K562 (cell line): ENCODE results near the gene ARHGEF25. TPM values are rescaled to one million over a fixed set of nuclear protein-coding genes. Genes with fewer than 3 reads are reported as not detected.

Experiments
- FOXJ3 ChIP-seq: sonication (generic); formaldehyde crosslinking; IDR thresholded peaks from 2 replicates; pipeline ENCODE4 v1.4.0; 2020; ENCODE audit warnings: mild to moderate bottlenecking, missing genetic modification reagents
- GABPA ChIP-seq: fragments of 200-800 bp; sonication (Bioruptor generic); conservative IDR thresholded peaks from 2 replicates; pipeline ENCODE4 v1.6.1; 2016; ENCODE audit warnings: low read depth, missing genetic modification characterization, missing compliant biosample characterization
- HIVEP1 ChIP-seq: fragments of 250-450 bp; sonication (Bioruptor Pico); IDR thresholded peaks from 2 replicates; pipeline ENCODE4 v1.4.0; 2020; ENCODE audit warnings: mild to moderate bottlenecking
- SMARCA4 ChIP-seq: fragments of 450-650 bp; IDR thresholded peaks from 2 replicates; pipeline ENCODE4 v1.6.1; 2016
- SPI1 ChIP-seq: IDR thresholded peaks from 2 replicates; pipeline ENCODE4 v1.6.1; 2011; ENCODE audit warnings: low read depth, low read length, control low read depth, borderline replicate concordance
- VEZF1 ChIP-seq: fragments of 200-800 bp; sonication (Bioruptor generic); IDR thresholded peaks from 2 replicates; pipeline ENCODE4 v1.6.1; 2017; ENCODE audit warnings: missing genetic modification characterization, missing compliant biosample characterization
- ZBTB7A ChIP-seq: IDR thresholded peaks from 2 replicates; pipeline ENCODE4 v1.6.1; 2011; ENCODE audit warnings: low read depth, mild to moderate bottlenecking, low read length, moderate library complexity, borderline replicate concordance; ENCODE audit not compliant: control insufficient read depth
- ZNF143 ChIP-seq: sonication (generic); formaldehyde crosslinking; IDR thresholded peaks from 2 replicates; pipeline ENCODE4 v1.9.0; 2022; ENCODE audit warnings: mild to moderate bottlenecking, missing genetic modification reagents
- polyA plus RNA-seq, 8 experiments: library from polyadenylated mRNA; depleted of rRNA in 4 of 8; stranded (reverse) in 5 of 8; unstranded in 3 of 8; fragments of >200 nt; fragmentation: Nextera tagmentation in 2 of 8; fragmentation: Illumina TruSeq in 1 of 8; extraction: Ambion mirVana in 2 of 8; extraction: Trizol in 1 of 8; gene quantifications; 2 replicates each; pipeline versions ENCODE4 v1.2.1 to v1.2.3, GENCODE V29; 2011 to 2014; ENCODE audit warnings: inconsistent platforms in 1 of 8, missing spikeins in 1 of 8
- total RNA-seq, 7 experiments: library from RNA; depleted of rRNA in 6 of 7; stranded (reverse); fragments of >200 nt in 6 of 7; fragmentation: Illumina TruSeq in 2 of 7; extraction: Trizol in 2 of 7; gene quantifications; 2 replicates each; pipeline versions ENCODE4 v1.2.1 to v1.2.3, GENCODE V29; 2011 to 2021; ENCODE audit warnings: low replicate concordance in 1 of 7

Gene ARHGEF25
- total and polyA plus RNA-seq, 9 of the 15 experiments (the other 6 are each of a cell fraction or from before 2014, with no cell fraction given) = 0.13 to 17.3 (median 11.6) TPM

DNA sequence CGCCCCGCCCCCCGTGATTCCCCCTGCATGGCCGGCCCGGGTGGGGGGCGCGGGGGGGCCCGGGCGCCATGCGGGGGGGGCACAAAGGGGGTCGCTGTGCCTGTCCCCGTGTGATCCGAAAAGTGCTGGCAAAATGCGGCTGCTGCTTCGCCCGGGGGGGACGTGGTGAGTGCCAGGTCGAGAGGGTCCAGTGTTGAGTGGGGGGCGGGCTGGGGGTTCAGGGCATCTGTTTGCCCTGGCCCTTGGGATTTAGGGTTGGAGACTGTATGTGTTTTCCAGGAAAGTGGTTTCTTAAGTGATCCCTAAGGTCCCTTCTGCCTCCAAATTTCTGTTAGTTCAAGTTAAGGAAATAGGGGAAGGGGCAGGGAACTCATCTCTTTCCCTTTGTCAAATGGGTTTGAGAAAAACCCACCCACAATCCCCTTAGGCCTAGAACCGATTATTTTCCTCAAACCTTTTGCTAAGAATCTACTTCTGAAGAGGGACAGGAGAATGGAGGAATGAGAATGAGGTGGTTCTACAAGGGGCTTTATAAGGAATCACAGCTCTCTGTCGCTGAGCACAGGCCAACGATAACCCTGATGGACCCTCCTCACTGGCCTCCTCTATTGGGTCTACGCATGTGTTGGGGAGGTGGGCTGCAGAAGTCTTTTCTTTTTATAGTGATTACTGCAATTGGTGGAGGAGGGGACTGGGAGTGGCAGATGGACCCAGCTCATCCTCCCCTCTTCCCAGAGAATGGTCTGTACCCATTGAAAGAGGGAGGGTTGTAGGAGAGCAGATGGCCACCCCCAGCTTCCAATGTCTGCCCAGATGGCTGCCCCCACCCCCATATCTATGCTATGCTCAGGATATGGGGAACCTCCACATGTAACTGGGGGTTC, 834 bp downstream of the ARHGEF25 start (continued):
- no peak for TF ChIP-seq SMARCA4
- 0 out of 2 replicates have a peak, but pooled peaks have one; percentile 8 for TF ChIP-seq ZBTB7A
- 0 out of 2 replicates have a peak, but pooled peaks have one; percentile 2 for TF ChIP-seq SPI1
- TF ChIP-seq ZNF143 (CRISPR knock-in tag) = no peak
- TF ChIP-seq VEZF1 = peak; percentile 12
- no peak for TF ChIP-seq FOXJ3 (CRISPR knock-in tag)
- peak; percentile 12; the same call in 1 of the 2 replicates for TF ChIP-seq GABPA (tag)
- TF ChIP-seq HIVEP1 (CRISPR knock-in tag) = no peak
